ENCODE results near the gene PRUNE2.

DNA sequence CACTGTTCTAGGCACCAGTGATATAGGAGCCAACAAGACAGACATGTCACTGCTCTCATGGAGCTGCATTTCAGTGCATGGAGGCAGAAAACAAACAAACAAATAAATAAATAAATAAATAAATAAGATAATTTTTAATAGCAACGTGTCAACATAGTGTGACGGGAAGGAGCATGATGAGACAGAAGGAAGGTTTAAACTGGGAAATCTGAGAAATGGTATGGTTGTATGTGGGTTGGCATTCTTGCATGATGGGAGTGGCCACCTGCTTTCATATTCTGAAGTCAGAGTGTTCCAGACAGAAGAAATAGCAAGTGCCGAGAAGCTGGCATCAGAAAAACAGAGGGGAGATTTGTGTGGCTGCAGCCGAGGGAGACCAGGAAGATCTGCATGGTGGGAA lies 141.8 kb downstream of the PRUNE2 start, which contains the start of gene PCA3:
- TF ChIP-seq, protein P1, sequence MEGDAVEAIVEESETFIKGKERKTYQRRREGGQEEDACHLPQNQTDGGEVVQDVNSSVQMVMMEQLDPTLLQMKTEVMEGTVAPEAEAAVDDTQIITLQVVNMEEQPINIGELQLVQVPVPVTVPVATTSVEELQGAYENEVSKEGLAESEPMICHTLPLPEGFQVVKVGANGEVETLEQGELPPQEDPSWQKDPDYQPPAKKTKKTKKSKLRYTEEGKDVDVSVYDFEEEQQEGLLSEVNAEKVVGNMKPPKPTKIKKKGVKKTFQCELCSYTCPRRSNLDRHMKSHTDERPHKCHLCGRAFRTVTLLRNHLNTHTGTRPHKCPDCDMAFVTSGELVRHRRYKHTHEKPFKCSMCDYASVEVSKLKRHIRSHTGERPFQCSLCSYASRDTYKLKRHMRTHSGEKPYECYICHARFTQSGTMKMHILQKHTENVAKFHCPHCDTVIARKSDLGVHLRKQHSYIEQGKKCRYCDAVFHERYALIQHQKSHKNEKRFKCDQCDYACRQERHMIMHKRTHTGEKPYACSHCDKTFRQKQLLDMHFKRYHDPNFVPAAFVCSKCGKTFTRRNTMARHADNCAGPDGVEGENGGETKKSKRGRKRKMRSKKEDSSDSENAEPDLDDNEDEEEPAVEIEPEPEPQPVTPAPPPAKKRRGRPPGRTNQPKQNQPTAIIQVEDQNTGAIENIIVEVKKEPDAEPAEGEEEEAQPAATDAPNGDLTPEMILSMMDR (IDR thresholded peaks at IDR 0.05; ENCODE audit: insufficient read depth, low read length, poor library complexity, severe bottlenecking): no peak
- TF ChIP-seq EZH2phosphoT487 (conservative IDR thresholded peaks at IDR 0.05; ENCODE audit: low read length): no peak
